Fibroblast of gingiva (primary cell): Measurements from ENCODE around the gene EFCC1.

ENCODE experiments used
- DNase-seq: peaks from one replicate; pipeline ENCODE4 v3.0.0-alpha.2; 2011; ENCODE audit warnings: low read depth

Gene EFCC1

GRCh38 chr3:128994581-128995546 is 6.2 kb upstream of the EFCC1 start:
- DNase-seq: no peak

- no peak for DNase-seq
Observed at GRCh38 chr3:128995737-128996136, 5.4 kb upstream of the EFCC1 start.

DNA sequence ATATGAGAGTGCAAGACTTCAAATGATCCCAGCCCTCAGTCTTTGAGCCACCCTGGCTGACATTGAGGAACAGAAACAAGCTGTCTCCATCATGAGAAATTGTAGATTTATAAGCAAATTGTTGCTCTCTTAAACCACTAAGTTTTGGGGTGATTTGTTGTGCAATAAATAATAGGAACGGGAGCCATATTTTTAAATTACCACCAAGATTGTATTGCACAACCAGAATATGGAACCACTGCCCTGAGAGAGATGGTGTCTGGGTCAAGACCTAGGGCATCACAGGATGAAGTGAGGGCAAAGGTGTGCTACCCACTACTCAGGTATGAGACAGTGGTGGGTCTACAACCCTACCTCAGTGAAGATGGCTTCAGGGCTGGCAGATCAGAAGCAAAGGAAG is 4.9 kb upstream of the EFCC1 start:
- DNase-seq: no peak

DNA sequence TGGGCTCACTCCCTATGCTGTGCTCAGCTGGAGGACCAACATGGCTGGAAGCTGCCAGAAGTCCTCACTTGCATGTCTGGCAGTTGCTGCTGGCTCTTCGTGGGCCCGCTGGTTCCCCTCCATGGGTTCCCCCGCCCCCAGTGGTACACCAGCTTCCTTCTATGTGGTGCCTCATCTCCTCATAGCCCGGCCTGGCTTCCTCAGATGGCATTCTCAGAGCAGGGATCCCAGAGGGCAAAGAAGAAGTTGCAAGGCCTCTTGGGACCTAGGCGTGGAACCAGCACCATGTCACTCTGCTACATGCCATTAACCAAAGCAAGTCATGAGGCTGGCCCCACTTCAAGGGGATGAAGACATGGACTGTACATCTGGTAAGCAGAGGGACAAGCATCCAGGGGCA is 4.4 kb upstream of the EFCC1 start:
- DNase-seq: no peak

GRCh38 chr3:128997486-128998133 is 3.5 kb upstream of the EFCC1 start:
- no peak for DNase-seq

DNA sequence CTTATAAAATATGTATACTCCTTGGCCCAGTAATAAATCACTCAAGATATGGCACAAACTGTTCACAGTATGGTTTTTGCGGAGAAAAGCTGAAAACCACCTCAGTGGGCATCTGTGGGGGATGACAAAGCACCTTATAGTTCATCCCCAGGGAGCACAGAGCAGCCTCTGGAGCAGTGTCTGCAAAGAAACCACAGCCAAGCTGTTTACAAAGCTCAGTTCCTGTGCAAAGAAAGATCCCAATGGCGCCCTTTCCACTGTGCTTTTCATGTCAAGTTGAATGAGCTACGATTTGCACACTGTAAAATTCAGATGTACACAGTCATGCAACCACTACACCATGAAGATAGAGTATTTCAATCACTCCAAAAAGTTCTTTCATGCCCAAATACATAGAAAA is 2.5 kb upstream of the EFCC1 start:
- no peak for DNase-seq

- no peak for DNase-seq
Observed at GRCh38 chr3:128999102-128999501, 2.0 kb upstream of the EFCC1 start.

- no peak for DNase-seq
Observed at GRCh38 chr3:129000742-129001100, 383 bp upstream of the EFCC1 start.

- no peak for DNase-seq
Observed at GRCh38 chr3:129001806-129002572, 885 bp downstream of the EFCC1 start.

DNA sequence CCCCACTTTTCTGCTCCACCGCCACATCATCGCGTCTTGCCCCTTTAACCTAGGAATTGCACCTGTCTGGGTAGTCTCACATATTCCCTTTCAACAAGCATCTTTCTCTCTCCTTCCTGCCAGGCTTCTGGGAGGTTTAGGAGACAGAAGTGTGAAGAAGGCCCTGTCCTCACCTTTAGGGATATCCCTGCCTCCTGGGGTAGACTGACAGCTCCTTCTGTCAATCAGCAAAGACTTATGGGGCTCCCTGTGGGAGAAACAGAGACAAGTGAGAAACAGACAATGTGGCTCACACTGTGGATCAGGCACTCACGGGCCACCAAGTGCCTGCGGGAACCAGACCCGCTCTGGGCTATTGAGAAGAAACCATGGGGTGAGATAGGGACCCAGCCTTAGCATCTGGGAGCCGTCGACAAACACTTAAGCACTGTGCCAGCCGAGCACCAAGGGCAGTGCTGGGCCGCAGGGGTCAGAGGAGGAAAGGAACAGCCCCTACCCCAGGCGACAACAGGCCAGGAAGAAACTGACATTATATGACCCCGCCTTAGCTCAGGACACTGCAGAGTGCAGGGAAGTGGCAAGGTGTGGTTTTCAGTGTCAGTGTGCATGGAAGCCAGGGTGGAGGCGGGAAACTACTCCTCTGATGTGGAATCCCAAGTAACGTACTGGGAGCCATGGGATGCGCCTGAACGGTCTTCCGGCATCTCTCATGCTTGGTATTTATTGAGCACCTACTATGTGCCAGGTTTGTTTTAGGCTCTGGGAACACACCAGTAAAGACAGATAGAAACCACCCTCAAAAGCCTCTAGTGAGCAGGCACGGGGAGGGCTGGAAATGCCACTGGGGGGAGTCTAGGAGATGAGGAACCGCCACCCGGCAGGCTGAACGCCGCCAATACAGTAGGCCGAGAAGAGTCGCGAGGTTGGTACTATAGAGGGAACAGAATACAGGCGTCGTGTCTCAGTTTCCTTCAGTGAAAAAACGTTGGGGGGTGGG is 1.8 kb downstream of the EFCC1 start:
- DNase-seq: no peak

DNA sequence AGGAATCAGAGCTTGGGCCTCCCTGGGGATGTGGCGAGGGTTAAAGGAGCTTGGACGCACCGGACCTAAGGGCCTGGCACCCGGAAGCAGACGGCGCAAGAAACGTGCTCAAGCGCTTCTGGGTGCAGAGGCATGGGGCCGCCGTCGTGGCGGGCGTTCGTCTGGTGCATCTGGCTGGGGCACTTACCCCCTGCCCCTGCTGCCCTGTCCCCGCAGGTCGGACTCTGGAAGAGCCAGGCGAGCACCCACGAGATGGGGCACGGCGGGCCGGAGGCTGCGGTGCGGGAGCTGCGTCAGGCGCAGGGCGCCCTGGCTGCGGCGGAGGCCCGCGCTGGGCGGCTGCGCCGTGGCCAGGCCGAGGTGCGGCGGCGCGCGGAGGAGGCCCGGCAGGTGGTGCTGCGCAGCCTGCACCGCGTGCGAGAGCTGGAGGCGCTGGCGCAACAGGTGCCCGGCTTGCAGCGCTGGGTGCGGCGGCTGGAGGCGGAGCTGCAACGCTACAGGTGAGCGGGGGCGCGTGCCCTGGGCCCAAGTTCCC is 2.5 kb downstream of the EFCC1 start:
- DNase-seq: no peak

DNA sequence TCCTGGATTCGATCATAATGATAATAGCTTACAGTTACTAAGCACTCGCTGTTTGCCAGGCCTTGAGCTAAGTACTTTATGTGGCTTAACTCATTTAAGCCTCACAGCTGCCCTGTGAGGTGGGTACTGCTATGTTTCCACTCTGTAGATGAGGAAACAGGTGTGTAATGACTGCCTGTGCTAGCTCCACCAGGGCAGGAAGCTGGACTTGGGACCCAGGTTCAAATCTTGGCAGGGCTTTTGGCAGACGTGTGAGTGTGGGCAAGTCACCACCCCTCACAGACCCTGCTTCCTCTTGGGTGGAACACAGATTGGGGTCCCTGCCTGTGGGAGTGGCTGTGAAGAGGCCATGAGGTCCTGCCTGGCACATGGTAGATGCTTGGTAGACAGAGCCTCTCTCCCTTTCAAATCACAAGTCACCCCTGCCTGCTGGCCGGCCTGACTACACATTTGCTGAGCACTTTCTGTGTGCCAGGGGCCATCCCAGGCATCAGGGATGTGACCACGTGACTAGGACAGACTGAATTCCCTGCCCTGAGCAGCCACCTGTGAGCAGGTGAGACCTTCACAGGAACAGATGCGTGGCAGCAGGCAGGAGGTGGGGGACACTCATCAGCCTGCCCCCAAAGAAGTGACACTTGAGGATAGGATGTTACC is 3.7 kb downstream of the EFCC1 start:
- DNase-seq: no peak

- no peak for DNase-seq
Observed at GRCh38 chr3:129005526-129006303, 4.6 kb downstream of the EFCC1 start.

DNA sequence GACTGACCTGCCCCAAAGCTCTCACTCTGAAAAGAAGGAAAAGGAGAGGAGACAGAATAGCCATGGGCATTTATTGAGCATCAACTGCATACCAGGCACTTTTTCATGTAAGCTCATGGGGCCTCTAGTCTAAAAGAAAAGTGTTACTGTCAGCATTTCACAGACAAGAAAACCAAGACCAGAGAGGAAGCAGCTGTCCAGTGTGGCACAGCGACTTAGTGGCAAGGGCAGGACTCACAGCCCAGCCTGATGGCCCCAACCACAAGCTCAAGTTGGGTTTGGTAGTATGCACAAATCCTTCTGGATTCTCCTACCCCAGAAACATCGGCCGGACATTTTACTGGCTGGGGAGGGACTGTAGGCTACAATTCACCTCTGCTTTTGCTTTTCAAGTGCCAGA is 5.8 kb downstream of the EFCC1 start:
- no peak for DNase-seq

DNA sequence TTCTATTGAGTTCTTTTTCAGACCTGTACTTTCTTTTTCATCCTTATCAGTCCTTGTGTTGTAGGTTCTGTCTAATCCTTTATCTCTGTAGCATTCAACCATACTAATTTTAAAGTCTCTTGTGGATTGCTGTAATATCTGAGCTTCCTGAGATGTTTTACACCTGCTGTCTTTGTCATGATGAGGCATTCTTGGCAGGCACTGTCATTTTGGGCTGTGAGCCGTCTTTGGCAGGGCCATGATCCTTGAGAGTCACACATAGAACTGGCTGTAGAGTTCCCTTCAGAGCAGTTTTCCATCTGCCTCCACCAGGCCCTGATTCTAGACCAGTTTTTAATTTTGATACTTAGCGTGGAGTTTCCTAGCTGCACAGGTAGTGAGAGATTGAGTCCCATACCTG is 6.7 kb downstream of the EFCC1 start:
- no peak for DNase-seq

- DNase-seq: no peak
Observed at GRCh38 chr3:129009266-129009665, 8.2 kb downstream of the EFCC1 start.

- no peak for DNase-seq
Observed at GRCh38 chr3:129010310-129010956, 9.3 kb downstream of the EFCC1 start.

DNA sequence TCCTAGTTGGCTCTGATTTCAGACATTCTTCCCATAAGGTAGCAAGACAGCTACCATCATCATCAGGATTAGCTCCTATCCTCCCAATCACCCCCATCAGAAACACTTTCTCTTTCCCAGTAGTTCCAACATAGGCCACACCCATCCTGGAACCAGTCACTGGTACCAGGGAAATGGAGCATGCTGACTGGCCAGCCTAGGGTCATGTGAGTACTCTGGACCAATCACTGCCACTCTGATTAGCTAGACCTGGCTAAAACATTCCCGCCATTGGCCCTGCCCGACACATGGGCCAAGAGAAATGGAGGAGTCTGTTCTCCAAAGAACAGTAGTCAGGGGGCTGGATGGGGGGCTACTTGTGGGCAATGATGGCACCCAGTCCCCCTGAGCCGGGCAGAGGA is 12.4 kb downstream of the EFCC1 start:
- DNase-seq: no peak

DNA sequence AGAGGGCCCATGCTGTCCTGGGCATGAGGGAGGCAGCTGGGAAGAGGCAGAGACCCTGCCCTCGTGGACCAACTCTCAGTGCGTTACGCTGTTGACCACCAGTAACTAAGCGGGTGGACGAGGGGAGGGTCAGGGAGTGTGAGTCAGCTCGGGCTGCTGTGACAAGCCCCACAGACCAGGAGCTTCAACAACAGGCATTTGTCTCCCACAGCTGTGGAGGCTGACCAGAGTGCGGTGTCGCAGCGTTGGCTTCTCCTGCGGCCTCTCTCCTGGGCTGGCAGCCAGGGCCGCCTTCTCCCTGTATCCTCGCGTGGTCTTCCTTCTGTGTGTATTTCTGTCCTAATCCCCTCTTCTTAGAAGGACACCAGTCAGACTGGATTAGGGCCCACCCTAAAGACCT is 13.0 kb downstream of the EFCC1 start:
- DNase-seq: no peak
